Measurements from ENCODE around the gene STAU1. TPM values are rescaled to one million over a fixed set of nuclear protein-coding genes. Genes with fewer than 3 reads are reported as not detected.

Gene STAU1
- total and polyA plus RNA-seq, 2 of the 13 experiments (the other 11 are each of a cell fraction or from before 2014, with no cell fraction given): 119 to 133 TPM

GRCh38 chr20:49187851-49188641 lies at the start of gene STAU1 (continued):
- no peak for TF ChIP-seq ZBTB8A (CRISPR knock-in tag; IDR thresholded peaks at IDR 0.05; ENCODE audit: borderline replicate concordance, low read depth)
- no peak for TF ChIP-seq ISX (CRISPR knock-in tag; conservative IDR thresholded peaks at IDR 0.05)
- peak; percentile 69; the same call in 1 of the 2 replicates for TF ChIP-seq ZNF772 (CRISPR knock-in tag; IDR thresholded peaks at IDR 0.05)
- TF ChIP-seq HDAC2 (CRISPR knock-in tag; IDR thresholded peaks at IDR 0.05): peak; percentile 85
- TF ChIP-seq, protein P1, sequence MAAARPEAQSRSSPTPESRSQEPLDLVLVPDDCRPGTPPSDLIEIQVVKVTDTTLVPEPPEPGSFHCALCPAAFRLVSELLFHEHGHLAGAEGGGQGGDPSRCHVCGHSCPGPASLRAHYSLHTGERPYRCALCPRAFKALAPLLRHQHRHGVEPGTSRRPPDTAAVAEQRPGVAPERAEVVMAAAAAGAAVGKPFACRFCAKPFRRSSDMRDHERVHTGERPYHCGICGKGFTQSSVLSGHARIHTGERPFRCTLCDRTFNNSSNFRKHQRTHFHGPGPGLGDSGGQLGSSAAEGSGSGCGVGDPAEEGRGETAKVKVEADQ (CRISPR knock-in tag; IDR thresholded peaks at IDR 0.05; ENCODE audit: borderline replicate concordance): peak; percentile 70; the same call in 1 of the 2 replicates
- TF ChIP-seq MEIS1 (CRISPR knock-in tag; IDR thresholded peaks at IDR 0.05; ENCODE audit: borderline replicate concordance): no peak; the same call in 1 of the 2 replicates
- no peak for TF ChIP-seq ZFP36L1 (CRISPR knock-in tag; IDR thresholded peaks at IDR 0.05)
- TF ChIP-seq, protein P2, sequence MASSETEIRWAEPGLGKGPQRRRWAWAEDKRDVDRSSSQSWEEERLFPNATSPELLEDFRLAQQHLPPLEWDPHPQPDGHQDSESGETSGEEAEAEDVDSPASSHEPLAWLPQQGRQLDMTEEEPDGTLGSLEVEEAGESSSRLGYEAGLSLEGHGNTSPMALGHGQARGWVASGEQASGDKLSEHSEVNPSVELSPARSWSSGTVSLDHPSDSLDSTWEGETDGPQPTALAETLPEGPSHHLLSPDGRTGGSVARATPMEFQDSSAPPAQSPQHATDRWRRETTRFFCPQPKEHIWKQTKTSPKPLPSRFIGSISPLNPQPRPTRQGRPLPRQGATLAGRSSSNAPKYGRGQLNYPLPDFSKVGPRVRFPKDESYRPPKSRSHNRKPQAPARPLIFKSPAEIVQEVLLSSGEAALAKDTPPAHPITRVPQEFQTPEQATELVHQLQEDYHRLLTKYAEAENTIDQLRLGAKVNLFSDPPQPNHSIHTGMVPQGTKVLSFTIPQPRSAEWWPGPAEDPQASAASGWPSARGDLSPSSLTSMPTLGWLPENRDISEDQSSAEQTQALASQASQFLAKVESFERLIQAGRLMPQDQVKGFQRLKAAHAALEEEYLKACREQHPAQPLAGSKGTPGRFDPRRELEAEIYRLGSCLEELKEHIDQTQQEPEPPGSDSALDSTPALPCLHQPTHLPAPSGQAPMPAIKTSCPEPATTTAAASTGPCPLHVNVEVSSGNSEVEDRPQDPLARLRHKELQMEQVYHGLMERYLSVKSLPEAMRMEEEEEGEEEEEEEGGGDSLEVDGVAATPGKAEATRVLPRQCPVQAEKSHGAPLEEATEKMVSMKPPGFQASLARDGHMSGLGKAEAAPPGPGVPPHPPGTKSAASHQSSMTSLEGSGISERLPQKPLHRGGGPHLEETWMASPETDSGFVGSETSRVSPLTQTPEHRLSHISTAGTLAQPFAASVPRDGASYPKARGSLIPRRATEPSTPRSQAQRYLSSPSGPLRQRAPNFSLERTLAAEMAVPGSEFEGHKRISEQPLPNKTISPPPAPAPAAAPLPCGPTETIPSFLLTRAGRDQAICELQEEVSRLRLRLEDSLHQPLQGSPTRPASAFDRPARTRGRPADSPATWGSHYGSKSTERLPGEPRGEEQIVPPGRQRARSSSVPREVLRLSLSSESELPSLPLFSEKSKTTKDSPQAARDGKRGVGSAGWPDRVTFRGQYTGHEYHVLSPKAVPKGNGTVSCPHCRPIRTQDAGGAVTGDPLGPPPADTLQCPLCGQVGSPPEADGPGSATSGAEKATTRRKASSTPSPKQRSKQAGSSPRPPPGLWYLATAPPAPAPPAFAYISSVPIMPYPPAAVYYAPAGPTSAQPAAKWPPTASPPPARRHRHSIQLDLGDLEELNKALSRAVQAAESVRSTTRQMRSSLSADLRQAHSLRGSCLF (CRISPR knock-in tag; IDR thresholded peaks at IDR 0.05; ENCODE audit: borderline replicate concordance): no peak
- TF ChIP-seq ZC3H4 (CRISPR knock-in tag; IDR thresholded peaks at IDR 0.05; ENCODE audit: borderline replicate concordance): no peak
- TF ChIP-seq IRX3 (CRISPR knock-in tag; IDR thresholded peaks at IDR 0.05; ENCODE audit: borderline replicate concordance, low read depth): 0 out of 2 replicates have a peak, but pooled peaks have one; percentile 70
- TF ChIP-seq ARHGAP35 (CRISPR knock-in tag; IDR thresholded peaks at IDR 0.05; ENCODE audit: borderline replicate concordance): peak; percentile 40
- TF ChIP-seq ZBTB38 (CRISPR knock-in tag; IDR thresholded peaks at IDR 0.05): peak; percentile 58
- TF ChIP-seq AGO1 (IDR thresholded peaks at IDR 0.05; ENCODE audit: low read depth, low read length, poor library complexity, severe bottlenecking): no peak
- TF ChIP-seq NR2F2 (IDR thresholded peaks at IDR 0.05; ENCODE audit: borderline replicate concordance, low read depth): no peak; the same call in 1 of the 2 replicates
- TF ChIP-seq, protein P3, sequence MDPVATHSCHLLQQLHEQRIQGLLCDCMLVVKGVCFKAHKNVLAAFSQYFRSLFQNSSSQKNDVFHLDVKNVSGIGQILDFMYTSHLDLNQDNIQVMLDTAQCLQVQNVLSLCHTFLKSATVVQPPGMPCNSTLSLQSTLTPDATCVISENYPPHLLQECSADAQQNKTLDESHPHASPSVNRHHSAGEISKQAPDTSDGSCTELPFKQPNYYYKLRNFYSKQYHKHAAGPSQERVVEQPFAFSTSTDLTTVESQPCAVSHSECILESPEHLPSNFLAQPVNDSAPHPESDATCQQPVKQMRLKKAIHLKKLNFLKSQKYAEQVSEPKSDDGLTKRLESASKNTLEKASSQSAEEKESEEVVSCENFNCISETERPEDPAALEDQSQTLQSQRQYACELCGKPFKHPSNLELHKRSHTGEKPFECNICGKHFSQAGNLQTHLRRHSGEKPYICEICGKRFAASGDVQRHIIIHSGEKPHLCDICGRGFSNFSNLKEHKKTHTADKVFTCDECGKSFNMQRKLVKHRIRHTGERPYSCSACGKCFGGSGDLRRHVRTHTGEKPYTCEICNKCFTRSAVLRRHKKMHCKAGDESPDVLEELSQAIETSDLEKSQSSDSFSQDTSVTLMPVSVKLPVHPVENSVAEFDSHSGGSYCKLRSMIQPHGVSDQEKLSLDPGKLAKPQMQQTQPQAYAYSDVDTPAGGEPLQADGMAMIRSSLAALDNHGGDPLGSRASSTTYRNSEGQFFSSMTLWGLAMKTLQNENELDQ (CRISPR knock-in tag; IDR thresholded peaks at IDR 0.05; ENCODE audit: borderline replicate concordance): no peak
- no peak for TF ChIP-seq HOXA7 (CRISPR knock-in tag; IDR thresholded peaks at IDR 0.05)
- no peak for TF ChIP-seq NPAS2 (CRISPR knock-in tag; IDR thresholded peaks at IDR 0.05; ENCODE audit: borderline replicate concordance)
- TF ChIP-seq, protein P4, sequence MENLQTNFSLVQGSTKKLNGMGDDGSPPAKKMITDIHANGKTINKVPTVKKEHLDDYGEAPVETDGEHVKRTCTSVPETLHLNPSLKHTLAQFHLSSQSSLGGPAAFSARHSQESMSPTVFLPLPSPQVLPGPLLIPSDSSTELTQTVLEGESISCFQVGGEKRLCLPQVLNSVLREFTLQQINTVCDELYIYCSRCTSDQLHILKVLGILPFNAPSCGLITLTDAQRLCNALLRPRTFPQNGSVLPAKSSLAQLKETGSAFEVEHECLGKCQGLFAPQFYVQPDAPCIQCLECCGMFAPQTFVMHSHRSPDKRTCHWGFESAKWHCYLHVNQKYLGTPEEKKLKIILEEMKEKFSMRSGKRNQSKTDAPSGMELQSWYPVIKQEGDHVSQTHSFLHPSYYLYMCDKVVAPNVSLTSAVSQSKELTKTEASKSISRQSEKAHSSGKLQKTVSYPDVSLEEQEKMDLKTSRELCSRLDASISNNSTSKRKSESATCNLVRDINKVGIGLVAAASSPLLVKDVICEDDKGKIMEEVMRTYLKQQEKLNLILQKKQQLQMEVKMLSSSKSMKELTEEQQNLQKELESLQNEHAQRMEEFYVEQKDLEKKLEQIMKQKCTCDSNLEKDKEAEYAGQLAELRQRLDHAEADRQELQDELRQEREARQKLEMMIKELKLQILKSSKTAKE (CRISPR knock-in tag; IDR thresholded peaks at IDR 0.05; ENCODE audit: borderline replicate concordance): no peak
